Mucosa of gallbladder (tissue), 1 donor: ENCODE measurements around the gene MKNK1. TPM values are rescaled to one million over a fixed set of nuclear protein-coding genes. Genes with fewer than 3 reads are reported as not detected.

ENCODE experiments used
- DNase-seq: peaks from one replicate; pipeline ENCODE4 v3.0.0-alpha.2; 2020; ENCODE audit warnings: low spot score
- total RNA-seq: library from RNA; stranded (reverse); gene quantifications from one replicate; pipeline ENCODE4 v1.2.1, GENCODE V29; 2021
- donor health status: DM: no; HTN: no; CAD: no.

The MKNK1 gene
- total RNA-seq, 1 donor from 2014 or later = 36.5 TPM

GRCh38 chr1:46618754-46619415 lies 14.8 kb upstream of the MKNK1 start:
- no peak for DNase-seq

- no peak for DNase-seq
Observed at GRCh38 chr1:46617833-46618232, 13.8 kb upstream of the MKNK1 start.

DNA sequence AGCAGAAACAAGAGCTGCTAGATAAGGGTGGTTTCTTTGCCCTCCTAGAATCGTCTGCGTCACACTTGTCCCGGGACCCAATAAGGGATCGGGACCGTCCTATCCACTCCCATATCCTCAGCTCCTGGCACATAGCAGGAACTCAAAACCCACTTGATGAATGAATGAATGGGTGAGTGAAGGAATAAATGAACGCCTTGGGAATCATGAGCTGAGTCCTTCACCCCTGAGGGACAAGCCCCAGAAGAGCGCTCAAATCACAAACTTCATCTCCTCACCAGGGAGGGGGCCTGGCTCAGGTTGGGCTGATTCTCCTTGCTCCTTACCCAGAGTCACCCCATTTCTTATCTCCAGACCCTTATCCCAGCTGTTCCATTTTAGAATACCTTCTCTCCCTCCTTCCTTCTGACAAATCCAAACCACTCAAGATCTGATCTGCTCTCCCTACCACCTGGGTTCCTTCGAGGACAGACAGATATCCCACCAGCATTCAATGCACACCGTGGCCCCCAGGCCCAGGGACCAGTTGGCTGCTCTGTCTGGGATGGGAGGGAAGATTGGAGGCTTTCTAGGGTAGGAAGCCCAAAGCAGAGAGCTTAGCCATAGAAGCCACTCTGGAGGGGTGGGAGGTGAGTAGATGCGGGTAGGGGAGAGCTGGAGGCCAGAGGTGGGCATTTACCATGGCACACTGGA lies 13.2 kb upstream of the MKNK1 start:
- no peak for DNase-seq

GRCh38 chr1:46616277-46617107 lies 12.4 kb upstream of the MKNK1 start, which contains the start of gene MOB3C:
Gene MOB3C, minus strand, starts transcription at chr1:46616811. Its CDS starts 3,490 bp downstream, at chr1:46613321.
- peak; percentile 69 for DNase-seq

GRCh38 chr1:46615735-46616134 lies 11.7 kb upstream of the MKNK1 start:
- DNase-seq = no peak

DNA sequence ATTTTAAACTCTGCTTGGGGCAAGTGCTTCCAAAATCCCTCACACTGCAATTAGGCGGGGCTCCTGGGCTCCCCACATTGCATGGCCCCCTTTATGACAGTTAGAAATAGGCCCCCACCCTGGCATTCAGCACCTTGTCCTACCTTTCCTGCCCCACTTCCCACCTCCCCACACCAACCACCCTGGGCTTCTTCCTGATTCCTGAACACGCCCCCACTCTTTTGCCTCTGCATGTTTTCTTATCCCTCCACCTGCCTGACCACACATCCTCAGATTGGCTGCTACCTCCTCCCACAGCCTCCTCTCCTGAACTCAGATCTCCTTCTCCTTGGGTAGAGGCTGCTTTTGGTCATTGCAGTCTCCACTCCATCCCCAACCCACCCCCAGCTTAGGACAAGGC lies 11.0 kb upstream of the MKNK1 start:
- no peak for DNase-seq

GRCh38 chr1:46614604-46614984 lies 10.5 kb upstream of the MKNK1 start:
- no peak for DNase-seq

DNA sequence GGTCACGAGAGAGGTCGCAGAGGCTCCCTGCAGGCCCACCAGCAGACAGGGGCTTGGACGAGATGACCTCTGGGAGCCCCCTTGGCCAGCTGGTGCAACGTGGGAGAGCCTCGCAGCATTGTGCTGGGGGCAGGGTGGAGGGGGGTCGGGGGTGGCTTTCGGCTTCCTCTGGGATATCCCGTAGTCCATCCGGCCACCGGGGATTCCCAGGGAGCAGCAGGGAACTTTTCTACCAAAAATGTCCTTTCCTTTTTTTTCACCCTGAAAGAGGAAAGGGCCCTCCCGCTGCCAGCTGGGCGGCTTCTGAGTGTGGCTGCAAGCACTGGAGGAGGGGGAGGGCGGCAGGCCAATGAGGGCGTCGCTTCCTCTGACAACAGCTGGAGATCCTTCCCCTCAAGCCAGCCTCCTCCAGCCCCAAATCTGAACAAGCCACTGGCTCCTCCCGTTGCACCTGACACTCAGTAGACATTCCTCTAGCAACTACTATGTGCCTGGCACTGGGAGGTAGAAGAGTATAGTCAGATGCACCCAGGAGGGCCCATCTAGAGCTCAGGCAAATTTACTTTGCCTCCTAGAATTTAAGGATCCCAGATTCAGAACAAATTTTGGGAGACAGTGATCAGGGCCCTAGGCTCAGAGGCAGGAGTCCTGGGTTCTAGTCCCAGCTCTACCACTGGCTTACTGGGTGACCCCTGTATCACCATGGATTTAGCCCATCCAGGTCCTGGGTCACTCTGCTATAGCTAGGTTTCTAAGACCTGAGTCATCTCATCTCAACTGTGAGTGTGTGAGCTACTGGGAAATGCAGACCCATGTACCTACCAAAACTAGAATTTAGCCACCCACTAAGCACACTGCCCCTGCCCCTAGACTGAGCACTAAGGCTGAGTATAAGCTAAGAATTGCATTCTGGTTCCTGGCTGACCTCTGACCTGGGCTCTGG lies 9.9 kb upstream of the MKNK1 start:
- peak; percentile 83 for DNase-seq

DNA sequence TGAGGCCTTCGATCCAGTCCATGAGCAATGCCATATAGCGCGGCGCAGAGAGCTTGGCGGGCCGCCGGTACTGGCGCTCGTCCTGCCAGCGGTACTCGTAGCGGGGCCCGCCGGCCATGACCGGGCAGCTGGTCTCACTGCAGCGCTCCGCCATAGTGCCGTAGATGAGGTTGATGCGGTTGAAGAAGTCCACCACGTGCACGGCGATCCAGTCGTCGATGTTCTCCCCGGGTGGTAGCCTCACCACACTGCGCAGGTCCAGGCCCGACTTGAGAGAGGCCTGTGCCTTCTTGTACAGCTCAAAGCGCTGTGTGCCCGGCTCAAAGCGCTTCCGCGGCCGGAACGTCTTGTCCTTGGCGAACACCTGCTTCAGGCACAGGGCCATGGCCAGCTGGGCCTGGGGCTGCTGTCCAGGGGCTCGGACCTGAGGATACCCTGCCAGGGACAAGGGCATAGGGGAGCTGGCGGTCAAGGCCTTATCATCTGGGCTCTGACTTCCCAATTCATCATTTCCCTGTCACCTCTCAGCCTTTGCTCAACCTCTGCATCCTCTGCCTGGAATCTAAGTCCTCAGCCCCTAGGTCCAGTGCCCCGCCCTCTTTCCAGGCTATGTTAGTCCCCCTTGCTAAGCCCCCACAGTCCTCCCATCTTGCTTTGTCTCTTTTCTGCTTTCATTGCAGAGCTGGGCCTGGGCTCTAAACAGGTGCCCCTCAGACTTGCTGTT lies 9.0 kb upstream of the MKNK1 start:
- no peak for DNase-seq

DNA sequence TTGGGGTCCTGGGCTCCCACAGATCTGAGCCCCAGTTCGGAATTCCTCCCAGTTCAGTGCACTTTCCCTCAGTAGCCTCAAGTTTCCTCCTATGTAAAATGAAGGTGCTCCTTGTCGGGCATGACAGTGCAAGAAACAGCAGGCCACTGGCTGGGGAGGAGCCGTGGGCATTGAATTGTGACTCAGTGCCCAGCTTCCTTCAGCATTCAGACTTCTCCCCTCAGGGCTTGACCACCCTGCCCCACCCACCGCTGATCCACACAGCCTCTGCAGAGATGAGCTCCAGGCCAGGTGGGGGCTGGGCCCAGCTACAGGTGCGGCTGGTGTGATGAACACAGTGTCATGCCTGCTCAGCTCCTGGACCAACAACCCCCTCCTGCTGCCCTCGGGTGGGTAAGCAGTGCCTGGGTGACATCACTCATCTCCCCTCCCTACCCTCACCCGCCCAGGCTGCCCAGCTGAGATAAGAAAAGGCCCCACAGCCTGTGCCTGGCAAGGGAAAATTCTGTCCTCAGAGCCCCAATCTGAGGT lies 7.7 kb upstream of the MKNK1 start:
- no peak for DNase-seq

DNA sequence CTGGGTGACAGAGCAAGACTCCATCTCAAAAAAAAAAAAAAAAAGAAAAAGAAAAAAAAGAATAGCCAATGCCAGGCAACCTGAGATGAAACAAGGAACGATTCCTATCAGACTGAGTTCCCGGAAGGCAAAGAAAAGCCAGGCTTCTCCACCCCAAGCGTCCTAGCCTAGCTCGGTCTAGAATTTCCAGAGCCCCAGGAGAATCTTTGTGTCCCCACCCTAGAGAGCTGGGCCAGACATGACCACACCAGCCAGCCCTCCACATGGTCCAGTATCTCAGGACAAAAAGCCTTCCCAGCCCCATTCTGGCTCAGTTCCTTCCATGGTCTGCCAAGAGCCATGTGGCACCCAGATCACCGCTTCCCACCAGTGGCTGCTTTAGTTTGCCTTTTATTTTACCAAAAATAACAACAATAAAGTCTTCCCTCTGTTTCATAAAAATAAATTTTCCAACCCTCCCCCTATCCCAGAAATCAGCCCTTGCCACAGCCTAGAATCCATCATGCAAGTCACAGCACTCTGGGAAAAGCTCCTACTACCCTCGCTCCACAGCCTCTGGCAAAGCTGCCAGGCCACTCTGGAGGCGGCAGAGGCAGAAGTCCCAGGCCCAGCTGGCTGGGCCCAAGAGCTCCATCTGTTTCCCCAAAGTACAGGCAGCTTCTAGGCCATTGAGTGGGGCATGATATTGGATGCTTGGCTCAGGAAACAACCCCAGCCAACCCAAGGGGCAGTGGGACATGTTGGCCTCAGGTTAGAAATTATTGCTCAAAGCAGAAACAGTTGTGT lies 3.5 kb upstream of the MKNK1 start:
- DNase-seq = no peak

GRCh38 chr1:46606255-46606965 lies 2.3 kb upstream of the MKNK1 start:
- DNase-seq = no peak

- DNase-seq = no peak
Observed at GRCh38 chr1:46605232-46605631, 1.2 kb upstream of the MKNK1 start.

DNA sequence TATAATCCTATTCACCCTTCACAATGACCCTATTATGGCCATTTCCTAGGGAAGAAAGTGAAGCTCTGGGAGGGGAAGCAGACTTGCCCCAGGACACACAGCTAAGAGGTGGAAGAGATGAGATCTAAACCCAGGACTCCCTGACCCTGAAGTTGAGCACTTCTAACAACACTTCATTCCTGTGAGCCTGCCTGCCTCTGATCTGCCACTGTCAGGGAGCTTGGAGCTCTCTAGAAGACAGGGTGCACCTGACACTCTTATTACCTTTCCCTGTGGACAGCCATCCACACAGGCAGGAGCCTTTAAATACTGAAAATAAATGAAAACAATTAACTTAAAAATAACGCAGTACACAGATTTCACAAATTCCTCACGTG lies 599 bp downstream of the MKNK1 start:
- no peak for DNase-seq

DNA sequence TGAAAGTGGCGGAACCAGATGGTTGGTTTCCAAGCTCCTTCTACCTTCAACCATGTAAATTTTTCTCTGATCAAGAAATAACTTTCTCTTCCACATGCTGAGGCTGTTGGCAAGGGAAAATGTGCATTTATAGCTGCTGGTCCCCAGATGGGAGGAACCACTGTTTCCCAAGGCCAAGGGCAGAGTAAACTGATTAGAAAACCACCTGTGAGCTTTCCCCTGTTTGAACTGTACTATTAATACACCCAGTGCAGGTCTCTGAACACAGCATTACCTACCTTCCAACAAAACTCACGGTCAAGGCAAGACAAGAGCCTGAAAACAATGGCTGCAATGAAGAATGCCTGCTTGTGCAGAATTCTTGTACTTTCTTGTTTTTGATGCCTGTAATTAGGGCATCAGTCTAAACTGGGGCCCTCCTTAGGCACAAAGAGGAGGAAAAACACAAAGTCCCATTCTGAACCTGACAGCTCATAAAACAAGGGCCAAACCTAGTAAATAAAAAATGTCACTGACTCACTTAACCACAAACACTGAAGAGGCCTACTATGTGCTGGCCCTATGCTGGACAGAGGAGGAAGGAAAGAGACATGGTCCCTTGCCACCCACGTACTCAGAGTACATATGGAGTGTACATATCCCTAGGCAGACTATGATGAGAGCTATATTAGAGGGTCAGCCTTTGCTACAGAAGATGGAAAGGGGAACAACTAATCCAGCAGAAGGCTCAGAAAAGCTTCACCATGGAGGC lies 2.6 kb downstream of the MKNK1 start:
- no peak for DNase-seq

DNA sequence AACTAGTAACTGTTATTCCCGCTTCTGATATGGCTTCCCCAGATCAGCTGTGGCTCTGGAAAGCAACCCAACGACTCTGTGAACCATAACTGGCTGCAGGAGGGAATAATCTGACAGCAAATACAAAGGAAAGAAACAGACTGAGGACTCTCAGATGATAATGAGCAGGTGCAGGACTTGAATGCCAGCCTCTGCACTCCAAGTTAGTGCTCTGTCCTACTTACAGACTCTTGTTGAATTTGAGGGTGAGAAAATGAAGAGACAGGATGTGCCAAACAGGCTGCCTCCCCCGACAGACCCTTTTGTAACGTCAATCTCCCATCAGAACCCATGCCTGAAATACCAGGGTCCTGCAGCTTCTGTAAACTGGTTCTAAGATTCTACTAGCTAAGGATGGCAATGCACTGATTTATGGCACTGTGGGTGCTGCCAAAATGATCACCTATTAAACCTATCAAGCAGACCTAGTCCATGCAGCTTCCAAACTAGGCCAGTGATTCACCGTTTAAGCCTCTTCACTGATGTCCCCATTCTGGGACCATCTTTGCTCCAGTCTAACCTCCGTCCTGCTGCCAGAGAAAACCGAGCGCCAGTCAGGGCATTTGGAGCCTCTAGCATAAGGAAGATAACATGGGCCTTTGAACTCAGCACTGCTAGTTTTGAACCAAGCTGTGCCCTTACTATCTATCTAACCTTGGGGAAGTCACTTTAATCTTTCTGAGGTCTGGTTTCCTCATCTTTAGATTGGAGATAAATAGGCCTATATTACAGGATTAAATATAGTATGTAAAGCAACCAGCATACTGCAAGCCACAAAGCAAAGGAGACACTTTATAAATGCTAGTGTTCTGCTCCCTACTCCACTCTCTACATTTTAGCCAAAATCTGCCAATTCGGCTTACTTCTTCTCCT lies 4.8 kb downstream of the MKNK1 start:
- DNase-seq = no peak

DNA sequence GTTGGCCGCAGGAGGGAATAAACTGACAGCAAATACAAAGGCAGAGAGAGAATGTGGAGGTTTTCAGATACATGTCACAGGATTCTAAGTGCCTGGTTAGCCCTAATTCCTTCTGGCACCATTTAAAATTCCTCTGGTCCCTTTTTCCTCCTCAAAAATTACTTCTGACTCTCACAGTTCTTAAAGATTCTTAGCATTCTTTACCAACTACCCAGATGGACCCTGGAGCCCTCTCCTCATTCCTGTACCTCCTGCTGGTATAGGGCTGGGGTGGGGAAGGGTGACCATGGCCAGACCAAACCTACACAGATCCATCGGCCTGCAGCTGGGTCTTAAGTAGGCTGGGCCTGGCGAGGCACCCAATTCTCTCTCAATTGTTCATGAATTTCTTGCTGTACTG lies 7.2 kb downstream of the MKNK1 start:
- DNase-seq = no peak
